KMS-11 (cell line): ENCODE results near the gene DNAAF9.

Experiments used
- H2AFZ ChIP-seq: fragments of 200-600 bp; sonication (generic); 2 replicates; pipeline ENCODE4 v1.6.1; 2016; ENCODE audit warnings: antibody characterized with exemption, mixed run types, low read depth
- H3K27ac ChIP-seq: fragments of 200-600 bp; sonication (generic); 2 replicates; pipeline ENCODE4 v1.6.1; 2016; ENCODE audit warnings: mild to moderate bottlenecking, mixed run types
- H3K27me3 ChIP-seq: fragments of 200-600 bp; sonication (generic); 2 replicates; pipeline ENCODE4 v1.6.1; 2017; ENCODE audit warnings: mild to moderate bottlenecking, low read depth, mixed run types, moderate library complexity; ENCODE audit not compliant: insufficient read depth
- H3K36me3 ChIP-seq: fragments of 200-600 bp; sonication (generic); 2 replicates; pipeline ENCODE4 v1.6.1; 2017; ENCODE audit warnings: mild to moderate bottlenecking, mixed run types; ENCODE audit not compliant: insufficient read depth
- H3K4me1 ChIP-seq: fragments of 200-600 bp; sonication (generic); 2 replicates; pipeline ENCODE4 v1.6.1; 2016; ENCODE audit warnings: mild to moderate bottlenecking, low read depth, mixed run types; ENCODE audit not compliant: poor library complexity, severe bottlenecking
- H3K4me2 ChIP-seq: fragments of 200-600 bp; sonication (generic); 2 replicates; pipeline ENCODE4 v1.7.0; 2016; ENCODE audit warnings: mild to moderate bottlenecking, mixed run types
- H3K4me3 ChIP-seq: fragments of 200-600 bp; sonication (generic); IDR thresholded peaks from 2 replicates; pipeline ENCODE4 v1.6.1; 2017; ENCODE audit warnings: low read depth, low read length, mixed read lengths; ENCODE audit not compliant: insufficient read depth
- H3K79me2 ChIP-seq: fragments of 200-600 bp; sonication (generic); 2 replicates; pipeline ENCODE4 v1.6.1; 2016; ENCODE audit warnings: low read depth, mixed run types; ENCODE audit not compliant: insufficient read depth
- H3K9ac ChIP-seq: fragments of 200-600 bp; sonication (generic); 2 replicates; pipeline ENCODE4 v1.6.1; 2016; ENCODE audit warnings: mild to moderate bottlenecking, mixed run types
- H4K20me1 ChIP-seq: fragments of 200-600 bp; sonication (generic); 2 replicates; pipeline ENCODE4 v1.6.1; 2016; ENCODE audit warnings: mild to moderate bottlenecking, mixed run types; ENCODE audit not compliant: insufficient read depth
- TF ChIP-seq, protein P1 (sequence below): fragments of 200-600 bp; sonication (generic); conservative IDR thresholded peaks from 2 replicates; pipeline ENCODE4 v1.6.1; 2017; ENCODE audit warnings: low read depth, mild to moderate bottlenecking, antibody characterized with exemption, low read length, moderate library complexity, mixed read lengths

DNAAF9 gene

GRCh38 chr20:3410464-3410863, 3.0 kb upstream of the DNAAF9 start:
- Histone ChIP-seq H3K4me3 (no peak overlapping the region), H3K4me1 (no peaks in the 10 kb centered on the region), H3K4me2 (no peak overlapping the region), H2AFZ (no peak overlapping the region), H3K9ac (no peak overlapping the region), H3K27me3 (no peaks in the 10 kb centered on the region), H3K27ac (no peak overlapping the region), H3K36me3 (no peaks in the 10 kb centered on the region), H3K79me2 (no peaks in the 10 kb centered on the region), H4K20me1 (no peaks in the 10 kb centered on the region)
- TF ChIP-seq, protein P1, sequence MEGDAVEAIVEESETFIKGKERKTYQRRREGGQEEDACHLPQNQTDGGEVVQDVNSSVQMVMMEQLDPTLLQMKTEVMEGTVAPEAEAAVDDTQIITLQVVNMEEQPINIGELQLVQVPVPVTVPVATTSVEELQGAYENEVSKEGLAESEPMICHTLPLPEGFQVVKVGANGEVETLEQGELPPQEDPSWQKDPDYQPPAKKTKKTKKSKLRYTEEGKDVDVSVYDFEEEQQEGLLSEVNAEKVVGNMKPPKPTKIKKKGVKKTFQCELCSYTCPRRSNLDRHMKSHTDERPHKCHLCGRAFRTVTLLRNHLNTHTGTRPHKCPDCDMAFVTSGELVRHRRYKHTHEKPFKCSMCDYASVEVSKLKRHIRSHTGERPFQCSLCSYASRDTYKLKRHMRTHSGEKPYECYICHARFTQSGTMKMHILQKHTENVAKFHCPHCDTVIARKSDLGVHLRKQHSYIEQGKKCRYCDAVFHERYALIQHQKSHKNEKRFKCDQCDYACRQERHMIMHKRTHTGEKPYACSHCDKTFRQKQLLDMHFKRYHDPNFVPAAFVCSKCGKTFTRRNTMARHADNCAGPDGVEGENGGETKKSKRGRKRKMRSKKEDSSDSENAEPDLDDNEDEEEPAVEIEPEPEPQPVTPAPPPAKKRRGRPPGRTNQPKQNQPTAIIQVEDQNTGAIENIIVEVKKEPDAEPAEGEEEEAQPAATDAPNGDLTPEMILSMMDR: no peak

GRCh38 chr20:3409417-3409816, 1.9 kb upstream of the DNAAF9 start:
- H3K4me1 ChIP-seq: no peaks in the 10 kb centered on the region
- no peaks in the 10 kb centered on the region for H4K20me1 ChIP-seq
- no peak overlapping the region for H3K4me2 ChIP-seq
- H3K9ac ChIP-seq: no peak overlapping the region
- no peak overlapping the region for H3K4me3 ChIP-seq
- TF ChIP-seq, protein P1: no peak
- no peak overlapping the region for H2AFZ ChIP-seq
- no peaks in the 10 kb centered on the region for H3K79me2 ChIP-seq
- no peaks in the 10 kb centered on the region for H3K27me3 ChIP-seq
- H3K27ac ChIP-seq: no peak overlapping the region
- no peaks in the 10 kb centered on the region for H3K36me3 ChIP-seq

DNA sequence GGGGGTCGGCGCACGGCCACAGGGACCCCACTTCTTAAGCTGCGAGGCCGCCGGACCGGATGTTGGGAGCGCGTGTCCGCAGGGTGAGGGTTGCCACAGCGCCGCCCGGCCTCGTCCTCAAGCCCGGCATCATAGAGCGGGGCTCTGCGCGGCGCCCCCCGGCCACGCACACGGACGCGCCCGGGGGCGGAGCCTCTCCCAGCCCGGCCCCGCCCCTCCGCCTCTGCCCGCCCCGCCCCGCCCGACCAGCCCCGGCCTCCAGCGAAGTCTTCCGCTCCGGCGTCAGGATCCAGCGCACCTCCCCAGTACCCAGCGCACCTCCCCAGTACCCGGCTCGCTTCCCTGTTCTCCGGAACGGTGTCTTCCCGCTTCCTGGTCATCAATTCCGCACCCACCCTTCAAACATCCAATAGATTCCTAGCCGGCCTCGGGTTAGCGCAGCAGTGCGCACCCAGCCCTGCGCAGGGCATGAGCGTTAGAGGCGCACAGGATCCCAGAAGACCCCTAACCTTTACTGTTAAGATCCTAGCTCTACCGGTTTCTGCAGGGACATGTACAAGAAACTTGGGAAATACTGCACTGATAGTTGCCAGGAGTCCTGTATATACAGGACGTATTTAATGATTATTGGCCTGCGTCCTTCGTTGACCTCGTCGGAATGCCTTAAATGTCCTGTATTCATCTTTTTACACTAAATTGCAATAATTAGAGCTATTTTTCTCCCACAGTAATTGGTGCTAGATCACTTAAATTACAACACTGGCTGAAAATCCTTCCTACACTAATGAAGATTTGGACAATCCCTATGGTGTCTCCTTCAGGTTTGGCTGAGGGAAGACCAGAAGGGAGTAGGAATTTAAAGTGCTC, 535 bp upstream of the DNAAF9 start:
- Histone ChIP-seq H3K27me3 (no peaks in the 10 kb centered on the region), H4K20me1 (no peaks in the 10 kb centered on the region), H3K4me1 (no peaks in the 10 kb centered on the region), H3K79me2 (no peaks in the 10 kb centered on the region), H2AFZ (peak overlapping the region; percentile 97), H3K9ac (no peak overlapping the region), H3K4me2 (peak overlapping the region; percentile 99), H3K36me3 (no peaks in the 10 kb centered on the region), H3K4me3 (no peak overlapping the region), H3K27ac (no peak overlapping the region)
- TF ChIP-seq, protein P1: no peak

GRCh38 chr20:3406481-3407039, 909 bp downstream of the DNAAF9 start:
- H3K4me1 ChIP-seq: no peaks in the 10 kb centered on the region
- H2AFZ ChIP-seq: no peak overlapping the region
- no peaks in the 10 kb centered on the region for H3K79me2 ChIP-seq
- H4K20me1 ChIP-seq: no peaks in the 10 kb centered on the region
- no peaks in the 10 kb centered on the region for H3K27me3 ChIP-seq
- H3K4me3 ChIP-seq: no peak overlapping the region
- no peak overlapping the region for H3K4me2 ChIP-seq
- no peaks in the 10 kb centered on the region for H3K36me3 ChIP-seq
- no peak overlapping the region for H3K9ac ChIP-seq
- TF ChIP-seq, protein P1: no peak
- no peak overlapping the region for H3K27ac ChIP-seq
